WTC11 (cell line): ENCODE measurements around the gene COX10.

Experiments used
- CREM ChIP-seq: sonication (generic); formaldehyde crosslinking; IDR thresholded peaks from 2 replicates; pipeline ENCODE4 v1.8.1; 2022; ENCODE audit warnings: mild to moderate bottlenecking, missing genetic modification reagents, moderate library complexity
- CTCF ChIP-seq: fragments of 200-600 bp; IDR thresholded peaks from 2 replicates; pipeline ENCODE4 v1.8.0; 2022; ENCODE audit warnings: antibody characterized with exemption
- FOXK1 ChIP-seq: sonication (generic); formaldehyde crosslinking; IDR thresholded peaks from 2 replicates; pipeline ENCODE4 v1.8.0; 2022; ENCODE audit warnings: mild to moderate bottlenecking, moderate library complexity, missing genetic modification reagents
- JUN ChIP-seq: sonication (generic); formaldehyde crosslinking; IDR thresholded peaks from 2 replicates; pipeline ENCODE4 v1.8.0; 2023; ENCODE audit warnings: mild to moderate bottlenecking, missing genetic modification reagents
- ZNF138 ChIP-seq: sonication (generic); formaldehyde crosslinking; conservative IDR thresholded peaks from 2 replicates; pipeline ENCODE4 v1.8.1; 2022; ENCODE audit warnings: mild to moderate bottlenecking, moderate library complexity, missing genetic modification reagents
- ZNF396 ChIP-seq: fragments of 250-450 bp; sonication (Bioruptor Pico); IDR thresholded peaks from 2 replicates; pipeline ENCODE4 v1.8.0; 2021; ENCODE audit warnings: mild to moderate bottlenecking, moderate library complexity, borderline replicate concordance

DNA sequence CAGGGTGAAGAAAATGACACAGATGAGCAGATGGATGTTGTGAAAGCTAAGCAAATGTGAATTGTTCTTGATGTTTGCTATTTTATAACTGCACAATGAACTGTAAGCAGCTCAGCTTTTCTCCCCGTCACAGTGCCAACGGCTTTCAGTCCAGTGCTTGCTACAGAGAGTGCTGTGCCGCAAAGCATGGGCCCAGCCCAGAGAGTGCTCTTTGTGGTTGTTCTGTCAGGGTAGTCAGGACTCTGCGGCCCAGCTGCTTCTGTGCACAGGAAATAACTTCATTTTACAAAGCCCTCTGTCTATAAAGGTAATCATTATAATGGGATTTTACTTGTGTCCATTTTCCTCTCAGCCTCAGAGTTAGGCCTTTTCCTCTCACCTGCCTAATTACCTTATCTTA, 128.3 kb downstream of the COX10 start:
- TF ChIP-seq FOXK1 (CRISPR knock-in tag), result no peak
- TF ChIP-seq ZNF138, result no peak
- TF ChIP-seq CTCF, result no peak
- no peak for TF ChIP-seq ZNF396
- TF ChIP-seq JUN, result no peak
- TF ChIP-seq CREM (CRISPR knock-in tag), result no peak
